GM10847 (cell line): ENCODE data around the gene RBM47.

Experiments
- POLR2A ChIP-seq: IDR thresholded peaks from 2 replicates; pipeline ENCODE4 v1.6.1; 2011; ENCODE audit not compliant: insufficient read length; ENCODE audit errors: extremely low read depth

The RBM47 gene

DNA sequence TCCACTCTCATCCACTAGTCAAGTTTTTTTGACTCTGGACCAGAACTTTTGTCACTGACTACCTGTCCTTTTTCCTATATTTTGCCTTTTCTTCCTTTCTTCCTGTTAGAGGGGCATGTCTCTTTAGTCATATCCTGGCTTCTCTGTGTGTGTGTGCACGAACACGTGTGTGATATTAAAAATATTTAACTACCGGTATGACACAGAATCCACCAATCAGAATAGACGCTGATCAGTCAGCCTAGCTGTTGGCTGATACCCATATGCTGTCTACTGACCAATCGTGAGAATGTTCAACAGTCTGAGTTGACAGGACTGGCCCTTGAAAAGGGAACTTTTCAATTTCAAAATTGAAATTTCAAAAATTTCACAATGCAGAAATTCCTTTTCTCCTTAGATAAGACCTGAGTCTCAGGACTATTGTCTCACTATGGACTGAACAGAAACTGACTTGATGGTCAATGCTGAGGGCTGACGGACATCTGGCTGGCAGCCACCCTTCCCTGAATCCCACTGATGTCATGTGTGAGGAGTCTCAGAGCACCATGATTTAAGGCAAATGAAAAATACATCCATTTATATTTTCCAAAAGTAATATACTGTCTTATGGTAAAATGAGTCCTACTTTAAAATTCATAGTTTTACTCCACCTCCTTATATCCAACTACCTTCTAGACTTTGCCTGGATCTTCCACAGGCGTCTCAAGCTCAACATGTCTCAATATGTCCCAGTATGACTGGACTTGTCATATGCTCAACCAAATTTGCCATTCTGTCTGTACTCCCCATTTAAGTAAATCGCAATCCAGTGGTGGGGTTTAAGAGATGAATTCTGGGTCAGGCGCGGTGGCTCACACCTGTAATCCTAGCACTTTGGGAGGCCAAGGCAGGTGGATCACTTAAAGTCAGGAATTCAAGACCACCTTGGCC lies 216.5 kb downstream of the RBM47 start:
- TF ChIP-seq POLR2A, result no peak

DNA sequence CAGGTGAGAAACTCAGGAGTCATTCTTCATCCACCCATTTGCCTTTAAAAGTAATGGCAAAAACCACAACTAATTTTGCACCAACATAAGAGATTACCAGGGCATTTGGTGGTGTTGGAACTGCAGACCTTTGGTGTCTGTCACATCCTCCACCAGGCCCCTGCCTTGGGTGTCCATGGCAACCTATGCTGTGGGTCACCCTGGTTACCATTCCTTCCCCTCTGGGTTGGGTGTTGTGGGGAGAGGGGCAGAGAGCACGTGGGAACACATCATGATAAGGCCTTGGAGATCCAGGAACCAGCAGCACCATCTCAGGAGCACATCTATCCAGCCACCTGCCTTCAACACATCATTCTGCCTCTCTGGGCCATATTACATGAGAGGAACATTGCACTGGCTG lies 217.3 kb downstream of the RBM47 start:
- no peak for TF ChIP-seq POLR2A

DNA sequence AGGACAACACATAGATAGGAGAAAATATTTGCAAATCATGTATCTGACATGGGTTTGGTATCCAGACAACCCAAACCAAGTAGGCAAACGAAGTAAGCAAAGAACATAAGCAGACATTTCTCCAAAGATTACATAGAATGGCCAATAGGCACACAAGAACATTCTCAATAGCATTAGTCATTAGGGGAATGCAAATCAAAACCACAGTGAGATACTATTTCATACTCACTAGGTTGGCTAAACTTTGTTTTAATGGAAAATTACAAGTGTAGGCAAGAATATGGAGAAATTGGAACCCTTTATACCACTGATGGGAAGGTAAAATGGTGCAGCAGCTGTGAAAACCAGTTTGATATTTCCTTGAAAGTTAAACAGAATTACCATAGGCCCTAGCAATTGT lies 219.8 kb downstream of the RBM47 start:
- no peak for TF ChIP-seq POLR2A

DNA sequence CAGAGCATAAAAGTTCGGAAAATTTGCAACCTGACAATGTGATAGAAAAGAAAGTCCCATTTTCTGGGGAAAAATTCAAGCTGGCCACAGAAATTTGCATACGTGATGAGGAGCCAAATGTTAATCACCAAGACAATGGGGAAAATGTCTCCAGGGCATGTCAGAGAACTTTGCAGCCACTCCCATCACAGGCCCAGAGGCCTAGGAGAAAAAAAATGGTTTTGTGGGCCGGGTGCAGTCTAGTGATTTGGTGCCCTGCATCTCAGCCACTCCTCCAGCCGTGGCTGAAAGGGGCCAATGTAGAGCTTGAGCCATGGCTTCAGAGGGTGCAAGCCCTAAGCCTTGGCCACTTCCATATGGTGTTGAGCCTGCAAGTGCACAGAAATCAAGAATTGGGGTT lies 223.3 kb downstream of the RBM47 start:
- no peak for TF ChIP-seq POLR2A

DNA sequence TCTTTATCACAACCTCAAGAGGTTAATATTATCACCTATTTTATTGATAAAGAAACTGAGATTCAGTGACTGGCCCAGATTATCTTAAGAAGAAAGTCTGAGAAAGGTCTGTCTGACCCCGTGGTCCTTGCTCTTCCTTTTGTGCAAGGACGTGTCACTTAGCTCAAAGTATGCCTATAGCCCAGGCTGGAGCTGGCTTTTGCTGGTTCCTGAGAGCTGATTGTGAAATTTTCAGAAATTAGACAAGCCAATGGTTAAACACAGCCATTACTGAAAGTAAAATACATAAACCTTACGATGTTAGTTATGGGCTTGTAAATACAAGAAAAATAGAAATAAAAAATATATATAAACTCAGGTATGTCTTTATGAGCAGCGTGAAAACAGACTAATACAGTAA lies 224.5 kb downstream of the RBM47 start:
- TF ChIP-seq POLR2A, result no peak

DNA sequence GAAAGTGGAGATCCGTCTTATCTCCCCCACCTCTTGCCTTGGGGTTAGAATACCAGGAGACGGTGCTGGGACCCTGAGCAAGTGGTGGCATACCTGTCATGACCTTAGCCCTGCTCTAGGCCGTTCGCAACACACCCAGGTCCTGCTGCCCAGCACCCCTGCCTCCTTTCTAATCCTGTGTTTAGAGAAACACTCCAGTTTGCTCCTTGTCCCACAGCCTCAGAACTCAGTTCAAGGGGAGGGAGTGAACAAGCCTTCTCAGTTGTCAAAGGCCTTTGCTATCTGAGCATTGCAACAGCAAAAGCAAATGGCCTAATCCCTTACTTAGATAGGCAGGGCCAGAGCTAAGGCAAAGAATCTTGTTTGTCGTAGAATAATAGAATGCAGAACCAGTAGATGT lies 226.6 kb downstream of the RBM47 start:
- TF ChIP-seq POLR2A, result no peak

DNA sequence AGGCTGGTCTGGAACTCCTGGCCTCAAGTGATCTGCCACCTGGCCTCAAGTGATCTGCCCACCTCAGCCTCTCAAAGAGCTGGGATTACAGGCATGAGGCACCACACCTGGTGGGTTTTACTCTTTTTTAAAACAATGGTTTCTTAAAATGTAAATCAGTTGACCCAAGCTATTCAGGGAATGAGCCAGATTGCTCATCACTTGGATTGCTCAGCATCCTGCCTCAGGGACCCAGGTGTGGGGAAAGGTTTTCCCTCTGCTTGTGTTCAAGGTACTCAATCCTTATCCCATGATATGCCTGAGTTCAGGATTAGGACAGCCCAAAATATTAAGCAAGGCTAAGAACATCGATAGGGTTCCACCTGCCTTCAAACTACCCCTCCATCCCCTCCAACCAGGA lies 227.1 kb downstream of the RBM47 start:
- no peak for TF ChIP-seq POLR2A

DNA sequence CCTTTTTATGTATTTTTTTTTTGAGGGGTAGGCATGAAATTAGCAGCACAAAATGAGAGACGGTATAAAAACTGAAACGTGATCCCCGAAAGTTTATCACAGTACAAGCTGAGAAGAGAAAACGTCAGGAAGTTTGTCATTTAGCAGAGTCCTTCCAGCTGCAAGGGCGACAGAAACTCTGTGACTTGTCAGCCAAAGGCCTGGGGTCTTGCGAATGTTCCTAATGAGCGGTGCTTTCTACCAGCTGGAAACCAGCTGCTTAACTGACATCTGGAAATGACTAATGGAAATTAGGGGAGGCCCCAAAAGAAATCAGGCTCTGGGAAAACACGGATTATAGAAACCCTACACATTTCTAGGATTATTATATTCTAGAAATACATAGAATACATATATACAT lies 228.0 kb downstream of the RBM47 start:
- no peak for TF ChIP-seq POLR2A

DNA sequence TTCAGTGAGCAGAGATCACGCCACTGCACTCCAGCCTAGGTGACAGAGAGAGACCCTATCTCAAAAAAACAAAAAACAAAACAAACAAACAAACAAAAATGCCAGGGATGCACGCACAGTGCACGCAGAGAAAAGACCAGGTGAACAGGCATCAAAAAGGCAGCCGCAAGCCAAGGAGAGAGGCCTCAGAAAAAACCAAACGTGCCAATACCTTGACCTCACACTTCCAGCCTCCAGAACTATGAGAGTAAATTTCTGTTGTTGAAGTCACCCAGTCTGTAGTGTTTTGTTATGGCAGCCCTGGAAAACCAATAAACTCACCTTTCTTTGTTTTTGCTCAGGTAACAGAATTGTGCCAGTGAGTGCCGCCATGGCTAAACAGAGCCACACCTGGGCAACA lies 228.6 kb downstream of the RBM47 start:
- TF ChIP-seq POLR2A, result no peak

DNA sequence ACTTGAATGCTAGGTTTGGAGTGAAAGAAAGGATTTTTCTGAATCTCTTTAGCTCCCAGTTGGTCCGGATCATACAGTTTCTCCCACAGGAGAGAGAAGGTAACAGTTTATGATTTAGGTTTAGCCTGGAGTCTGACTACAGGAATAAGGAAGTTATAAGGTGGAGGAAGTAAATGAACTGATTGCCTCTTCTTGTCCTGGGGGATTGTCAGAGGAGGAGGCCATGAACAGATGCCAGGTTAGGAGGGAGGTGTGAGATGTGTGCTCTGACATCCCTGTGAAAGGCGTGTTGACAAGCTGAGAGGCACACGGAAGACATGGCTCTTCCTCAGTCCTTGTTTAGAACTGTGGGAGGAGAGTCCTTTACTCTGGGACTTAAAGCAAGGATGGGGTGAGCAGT lies 230.1 kb downstream of the RBM47 start:
- no peak for TF ChIP-seq POLR2A

DNA sequence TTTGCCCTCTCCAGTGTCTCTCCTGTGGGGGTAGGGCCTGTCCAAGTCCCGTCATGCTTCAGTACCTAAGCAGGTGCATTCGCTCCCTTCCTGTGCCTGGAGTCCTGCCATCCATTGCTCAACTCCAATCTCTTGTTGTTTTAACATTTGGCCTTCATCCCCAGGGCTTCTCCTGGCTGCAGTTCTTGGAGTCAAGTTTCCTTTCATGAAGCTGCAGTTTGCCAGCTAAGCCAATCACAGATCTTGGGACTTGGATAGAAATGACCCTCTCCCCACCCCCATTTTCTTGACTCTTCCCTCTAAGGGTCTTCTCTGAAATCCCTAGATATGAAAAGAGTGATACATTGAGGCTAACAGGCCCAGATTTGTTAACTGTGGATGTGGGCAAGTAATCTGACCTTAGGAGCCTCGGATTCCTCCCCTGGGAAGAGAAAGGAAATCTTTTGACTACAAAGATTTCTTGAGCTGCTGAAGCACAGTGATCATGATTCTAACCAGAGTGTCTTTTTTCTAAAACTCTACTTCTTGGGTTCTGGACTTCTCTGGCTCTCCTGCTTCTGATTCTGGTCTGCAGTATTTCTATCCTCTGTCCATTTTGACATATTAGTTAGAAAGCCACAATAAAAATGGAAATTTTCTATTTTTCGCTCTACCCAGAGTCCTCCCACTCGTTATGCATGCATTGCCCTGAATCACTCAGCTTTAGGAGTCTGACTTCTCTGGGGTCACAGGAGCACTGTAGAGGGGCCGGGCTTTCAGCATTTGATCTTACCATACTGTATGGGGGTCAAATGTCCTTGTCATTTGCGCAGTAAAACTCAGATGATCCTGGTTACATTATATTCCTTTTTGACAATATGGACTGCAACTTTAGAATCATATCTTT lies 233.5 kb downstream of the RBM47 start:
- no peak for TF ChIP-seq POLR2A

DNA sequence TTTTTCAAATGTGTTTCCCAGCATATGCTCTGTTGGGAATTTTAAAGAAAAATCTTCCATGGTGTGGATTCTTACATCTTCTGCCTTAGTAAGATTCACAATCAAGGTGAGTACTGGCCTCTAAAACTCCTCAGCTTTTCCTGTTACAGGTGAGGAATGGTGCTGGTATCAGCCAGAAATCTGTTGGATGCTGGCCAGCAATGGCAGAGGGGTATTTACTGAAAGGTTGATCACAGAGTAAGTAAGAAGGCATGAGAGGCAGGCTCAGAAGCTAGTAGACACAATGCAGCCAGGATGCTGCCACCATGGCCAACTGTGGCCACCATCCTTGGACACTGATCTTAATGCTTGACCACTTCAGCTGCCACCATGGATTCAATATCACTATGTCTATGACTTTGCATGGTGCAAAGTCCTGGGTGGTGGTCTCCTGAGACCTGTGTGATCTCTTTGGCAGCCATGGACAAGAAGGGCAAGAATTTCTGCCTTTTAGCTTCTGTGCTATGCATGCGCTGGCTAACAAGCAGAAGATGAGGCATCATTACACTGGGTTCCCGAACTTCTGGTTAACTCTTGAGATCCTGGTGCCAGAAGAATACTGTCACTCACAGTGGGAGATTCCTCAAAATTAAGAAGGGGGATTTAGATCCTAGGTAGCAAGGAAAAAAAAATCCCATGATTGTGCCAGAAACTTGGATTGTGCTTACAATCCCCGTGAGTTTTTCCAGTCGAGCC lies 234.3 kb downstream of the RBM47 start:
- TF ChIP-seq POLR2A, result no peak

DNA sequence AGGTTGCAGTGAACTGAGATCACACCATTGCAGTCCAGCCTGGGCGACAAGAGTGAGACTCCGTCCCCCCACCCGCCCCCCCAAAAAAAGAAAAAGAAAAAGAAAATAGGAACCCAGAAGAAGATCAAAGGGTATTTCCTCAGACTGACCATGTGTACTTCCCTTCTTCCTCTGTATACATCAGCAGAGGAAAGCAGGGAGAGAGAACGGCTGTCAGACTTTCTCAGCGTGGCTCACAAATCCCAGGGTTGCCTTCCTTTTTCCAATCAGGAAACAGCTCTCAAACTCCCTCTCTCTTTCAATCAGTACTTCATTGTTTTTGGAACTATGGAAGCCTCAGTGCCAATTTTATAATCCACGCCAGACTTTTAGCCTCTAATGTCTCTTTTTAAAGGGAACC lies 235.4 kb downstream of the RBM47 start:
- TF ChIP-seq POLR2A, result no peak

DNA sequence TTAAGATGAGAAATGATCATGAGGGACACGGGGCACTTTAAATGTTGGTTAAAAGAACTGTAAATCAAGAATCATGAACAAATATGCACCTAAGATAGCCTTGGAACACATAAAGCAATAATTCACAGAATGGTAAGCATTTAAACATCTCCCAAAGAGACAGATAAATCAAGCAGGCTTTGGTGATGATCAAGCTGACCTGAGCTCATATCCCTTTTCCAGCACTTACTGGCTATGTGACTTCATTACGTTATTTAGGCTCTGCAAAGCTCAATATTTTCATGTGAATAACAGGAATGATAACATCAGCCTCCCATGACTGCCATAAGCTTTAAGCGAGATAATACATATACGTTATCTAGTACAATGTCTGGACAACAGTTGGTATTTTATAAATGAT lies 239.7 kb downstream of the RBM47 start:
- TF ChIP-seq POLR2A, result no peak

DNA sequence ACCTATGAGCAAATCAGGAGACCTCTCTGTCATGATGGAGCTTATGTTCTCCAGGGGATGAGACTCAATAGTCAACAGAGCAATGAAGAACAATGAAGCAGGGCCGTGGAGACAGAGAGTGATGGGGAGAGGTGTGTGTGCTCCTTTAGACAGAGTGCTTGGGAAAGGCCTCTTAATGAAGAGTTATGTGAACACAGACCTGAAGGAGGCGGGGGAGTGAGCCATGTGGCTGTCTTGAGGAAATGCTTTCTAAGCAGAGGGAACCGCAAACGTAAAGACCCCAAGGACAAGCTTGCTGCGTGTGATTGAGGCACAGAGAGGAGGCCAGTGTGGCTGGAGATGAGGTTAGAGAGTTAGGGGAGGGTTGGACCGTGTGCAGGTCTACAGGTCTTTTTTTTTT lies 241.4 kb downstream of the RBM47 start:
- TF ChIP-seq POLR2A, result no peak
